Measurements from ENCODE around the gene GPX6. TPM values are rescaled to one million over a fixed set of nuclear protein-coding genes. Genes with fewer than 3 reads are reported as not detected.

Gene GPX6
- total and polyA plus RNA-seq, 2 experiments from 2014 or later, result 0.41 TPM; not detected in 1

DNA sequence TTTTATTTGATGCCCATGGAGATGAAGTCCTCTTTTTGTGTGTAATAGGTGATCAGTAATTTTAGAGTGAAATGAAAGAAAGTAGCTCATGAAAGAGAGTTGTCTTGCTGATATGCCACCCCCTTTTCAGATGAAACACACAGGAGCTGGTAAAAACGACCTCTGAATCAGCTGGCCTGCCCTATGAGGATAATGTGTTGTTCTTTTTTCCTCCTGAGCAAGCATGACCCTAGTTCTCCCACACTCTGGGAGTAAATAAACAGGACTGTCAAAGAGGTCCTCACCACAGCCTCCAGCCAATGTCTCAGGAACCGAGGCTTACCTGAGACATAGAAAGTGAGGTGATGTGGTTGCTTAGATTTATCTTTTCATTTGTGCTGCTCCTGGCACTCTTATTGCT lies 39.5 kb upstream of the GPX6 start:
- Histone ChIP-seq H3K4me3 (no peak overlapping the region), H3K9me3 (ENCODE audit: low read depth) (no peaks in the 10 kb centered on the region), H4K20me1 (ENCODE audit: insufficient read depth, poor library complexity, severe bottlenecking) (no peaks in the 10 kb centered on the region), H3K9me2 (replicated peaks; ENCODE audit: insufficient read depth) (no peaks in the 10 kb centered on the region), H3K27me3 (peaks cover 5% of the 10 kb centered on the region), H2AFZ (no peak overlapping the region), H3K4me1 (ENCODE audit: insufficient read depth) (no peaks in the 10 kb centered on the region), H3K79me2 (no peaks in the 10 kb centered on the region), H3K4me2 (no peak overlapping the region), H3K36me3 (replicated peaks; ENCODE audit: insufficient read depth, low read depth) (no peaks in the 10 kb centered on the region), H3K27ac (peak overlapping the region; percentile 54)
- WGBS (ENCODE audit: low lambda C conversion rate, missing lambda C conversion rate), result 53% methylated on average over 2 of the region's 2 CpGs
- DNase-seq (ENCODE audit: low spot score), result no peak
- TF ChIP-seq EZH2phosphoT487 (IDR thresholded peaks at IDR 0.05; ENCODE audit: low read depth, severe bottlenecking, unreplicated experiment), result no peak
- TF ChIP-seq, protein P1, sequence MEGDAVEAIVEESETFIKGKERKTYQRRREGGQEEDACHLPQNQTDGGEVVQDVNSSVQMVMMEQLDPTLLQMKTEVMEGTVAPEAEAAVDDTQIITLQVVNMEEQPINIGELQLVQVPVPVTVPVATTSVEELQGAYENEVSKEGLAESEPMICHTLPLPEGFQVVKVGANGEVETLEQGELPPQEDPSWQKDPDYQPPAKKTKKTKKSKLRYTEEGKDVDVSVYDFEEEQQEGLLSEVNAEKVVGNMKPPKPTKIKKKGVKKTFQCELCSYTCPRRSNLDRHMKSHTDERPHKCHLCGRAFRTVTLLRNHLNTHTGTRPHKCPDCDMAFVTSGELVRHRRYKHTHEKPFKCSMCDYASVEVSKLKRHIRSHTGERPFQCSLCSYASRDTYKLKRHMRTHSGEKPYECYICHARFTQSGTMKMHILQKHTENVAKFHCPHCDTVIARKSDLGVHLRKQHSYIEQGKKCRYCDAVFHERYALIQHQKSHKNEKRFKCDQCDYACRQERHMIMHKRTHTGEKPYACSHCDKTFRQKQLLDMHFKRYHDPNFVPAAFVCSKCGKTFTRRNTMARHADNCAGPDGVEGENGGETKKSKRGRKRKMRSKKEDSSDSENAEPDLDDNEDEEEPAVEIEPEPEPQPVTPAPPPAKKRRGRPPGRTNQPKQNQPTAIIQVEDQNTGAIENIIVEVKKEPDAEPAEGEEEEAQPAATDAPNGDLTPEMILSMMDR (IDR thresholded peaks at IDR 0.05; ENCODE audit: poor library complexity), result no peak
- TF ChIP-seq EZH2 (IDR thresholded peaks at IDR 0.05; ENCODE audit: borderline replicate concordance), result no peak

DNA sequence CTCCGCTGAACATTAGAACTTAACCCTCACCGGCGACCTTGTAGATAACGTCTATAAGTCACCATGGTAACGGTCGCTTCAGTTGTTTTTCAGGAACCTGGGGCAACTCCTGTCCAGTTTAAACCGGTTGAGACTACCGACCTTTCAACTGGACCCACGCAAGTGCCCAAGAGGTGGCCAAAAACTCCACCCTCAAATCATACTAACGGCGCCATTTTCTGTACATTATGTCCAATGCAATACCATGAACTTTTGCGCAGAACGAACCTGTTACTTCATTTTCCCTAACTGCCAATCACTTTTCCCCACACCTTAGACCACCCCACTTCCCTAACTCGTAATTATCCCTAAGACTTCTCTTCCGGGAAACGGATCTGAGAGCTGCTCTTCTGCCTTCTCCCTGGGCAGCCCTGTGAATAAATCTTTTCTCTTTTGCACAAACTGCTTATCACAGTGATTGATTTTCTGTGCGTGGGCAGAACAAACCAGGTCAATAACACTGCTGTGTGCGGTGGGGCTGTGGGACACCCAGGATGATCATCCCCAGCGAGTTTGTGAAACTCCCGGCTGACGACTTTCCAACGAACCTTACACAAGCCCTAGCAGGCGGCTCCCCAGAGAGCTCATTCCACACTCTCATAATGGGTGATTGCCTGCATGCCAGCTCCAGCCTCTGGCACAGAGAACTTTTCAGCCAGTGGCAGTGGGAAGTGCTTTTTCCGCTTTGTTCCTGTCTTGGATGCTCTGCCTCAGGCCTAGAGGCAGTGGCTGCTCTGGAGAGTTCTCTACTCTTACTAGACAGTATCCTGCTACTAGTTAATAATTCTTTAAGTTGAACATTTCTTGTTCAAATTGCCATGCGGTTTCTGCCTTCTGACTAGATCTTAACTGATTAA lies 38.6 kb upstream of the GPX6 start:
- peak overlapping the region; percentile 54 for H3K27ac ChIP-seq
- no peaks in the 10 kb centered on the region for H3K27me3 ChIP-seq
- peak overlapping the region; percentile 62 for H3K4me2 ChIP-seq
- H3K36me3 ChIP-seq (replicated peaks; ENCODE audit: insufficient read depth, low read depth), result no peaks in the 10 kb centered on the region
- H3K79me2 ChIP-seq, result no peaks in the 10 kb centered on the region
- H3K9me2 ChIP-seq (replicated peaks; ENCODE audit: insufficient read depth), result no peaks in the 10 kb centered on the region
- DNase-seq (ENCODE audit: low spot score), result peak; percentile 57
- H3K9me3 ChIP-seq (ENCODE audit: low read depth), result no peaks in the 10 kb centered on the region
- no peak overlapping the region for H3K4me3 ChIP-seq
- no peaks in the 10 kb centered on the region for H3K4me1 ChIP-seq (ENCODE audit: insufficient read depth)
- H2AFZ ChIP-seq, result no peak overlapping the region
- no peaks in the 10 kb centered on the region for H4K20me1 ChIP-seq (ENCODE audit: insufficient read depth, poor library complexity, severe bottlenecking)
- WGBS (ENCODE audit: low lambda C conversion rate, missing lambda C conversion rate), result 43% methylated on average over 25 of the region's 25 CpGs
- TF ChIP-seq, protein P1 (IDR thresholded peaks at IDR 0.05; ENCODE audit: poor library complexity), result no peak
- TF ChIP-seq EZH2phosphoT487 (IDR thresholded peaks at IDR 0.05; ENCODE audit: low read depth, severe bottlenecking, unreplicated experiment) (no peak), EZH2 (IDR thresholded peaks at IDR 0.05; ENCODE audit: borderline replicate concordance) (no peak)

DNA sequence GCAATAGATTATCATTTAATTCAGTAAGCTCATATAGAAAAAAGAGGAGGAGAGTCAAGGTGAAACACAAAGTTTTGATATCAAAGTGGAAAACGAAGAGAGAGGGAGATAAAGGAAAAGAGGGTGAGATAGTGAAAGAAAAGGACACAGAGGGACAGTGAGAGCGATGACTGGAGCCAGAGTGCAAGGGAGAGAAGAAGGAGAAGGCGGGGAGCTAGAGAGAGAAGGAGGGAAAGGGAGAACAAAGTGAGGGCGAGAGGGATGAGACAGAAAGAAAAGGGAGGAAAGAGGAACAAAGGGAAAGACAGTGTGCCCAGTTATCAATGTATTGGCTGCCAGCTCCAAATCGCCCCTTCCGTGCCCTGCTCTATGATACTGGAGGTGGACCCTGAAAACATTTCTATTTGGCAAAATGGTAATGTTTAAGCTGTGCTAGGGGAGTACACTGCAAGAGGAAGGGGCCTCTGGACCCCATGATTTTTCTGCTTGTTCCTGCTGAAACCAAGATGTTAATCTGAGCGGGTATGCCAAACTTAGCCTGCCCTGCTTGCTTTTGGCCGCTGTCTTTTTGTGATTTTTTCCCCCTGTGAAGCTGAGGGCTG lies 37.9 kb upstream of the GPX6 start:
- no peaks in the 10 kb centered on the region for H3K9me2 ChIP-seq (replicated peaks; ENCODE audit: insufficient read depth)
- H4K20me1 ChIP-seq (ENCODE audit: insufficient read depth, poor library complexity, severe bottlenecking), result no peaks in the 10 kb centered on the region
- H3K79me2 ChIP-seq, result no peaks in the 10 kb centered on the region
- H2AFZ ChIP-seq, result no peak overlapping the region
- DNase-seq (ENCODE audit: low spot score), result no peak
- no peak overlapping the region for H3K4me3 ChIP-seq
- no peak overlapping the region for H3K27ac ChIP-seq
- peak overlapping the region; percentile 62 for H3K4me2 ChIP-seq
- H3K36me3 ChIP-seq (replicated peaks; ENCODE audit: insufficient read depth, low read depth), result no peaks in the 10 kb centered on the region
- 62% methylated on average over 8 of the region's 8 CpGs for WGBS (ENCODE audit: low lambda C conversion rate, missing lambda C conversion rate)
- no peaks in the 10 kb centered on the region for H3K9me3 ChIP-seq (ENCODE audit: low read depth)
- H3K27me3 ChIP-seq, result no peaks in the 10 kb centered on the region
- TF ChIP-seq, protein P1 (IDR thresholded peaks at IDR 0.05; ENCODE audit: poor library complexity), result no peak
- TF ChIP-seq EZH2 (IDR thresholded peaks at IDR 0.05; ENCODE audit: borderline replicate concordance) (no peak), EZH2phosphoT487 (IDR thresholded peaks at IDR 0.05; ENCODE audit: low read depth, severe bottlenecking, unreplicated experiment) (no peak)
- no peaks in the 10 kb centered on the region for H3K4me1 ChIP-seq (ENCODE audit: insufficient read depth)

All from hepatocyte (in vitro differentiated cells).